ENCODE data around the gene SPG7. TPM values are rescaled to one million over a fixed set of nuclear protein-coding genes. Genes with fewer than 3 reads are reported as not detected.

The SPG7 gene
- total and polyA plus RNA-seq, 3 experiments from 2014 or later = 48.2 to 79.5 (median 77.4) TPM

- Histone ChIP-seq H3K27ac (ENCODE audit: low read depth, low read length) (no peak overlapping the region), H3K9me3 (ENCODE audit: low read length) (no peaks in the 10 kb centered on the region), H3K36me3 (ENCODE audit: insufficient read depth, low read length) (no peaks in the 10 kb centered on the region), H3K27me3 (ENCODE audit: insufficient read depth, low read length, poor library complexity, severe bottlenecking) (no peaks in the 10 kb centered on the region), H3K4me3 (ENCODE audit: low read length) (no peak overlapping the region), H3K4me1 (ENCODE audit: insufficient read depth, low read length) (peaks cover 17% of the 10 kb centered on the region)
- Mint-ChIP-seq H3K27me3 (no peaks in the 10 kb centered on the region), H3K4me1 (peaks cover 9 to 10% (median 9%) of the 10 kb centered on the region in 3 donors), H3K27ac (peak overlapping the region in 1 of 8 donors; percentile 27), H3K4me3 (no peak overlapping the region), H3K36me3 (peaks cover 0 to 76% (median 7%) of the 10 kb centered on the region in 3 donors), H3K9me3 (no peaks in the 10 kb centered on the region)
- no peak for DNase-seq
- ChIA-PET CTCF (no interaction called here), POLR2A (no interaction called here)
Measured at GRCh38 chr16:89550421-89551007, 42.3 kb downstream of the SPG7 start.

- H3K27me3 ChIP-seq (ENCODE audit: insufficient read depth, low read length, poor library complexity, severe bottlenecking) = no peaks in the 10 kb centered on the region
- Mint-ChIP-seq H3K27me3 (no peaks in the 10 kb centered on the region), H3K4me1 (peaks cover 12 to 22% (median 12%) of the 10 kb centered on the region in 3 donors), H3K9me3 (no peaks in the 10 kb centered on the region), H3K36me3 (peaks cover 0 to 81% (median 6%) of the 10 kb centered on the region in 3 donors), H3K4me3 (no peak overlapping the region), H3K27ac (peak overlapping the region in 1 of 8 donors; percentile 50)
- H3K4me3 ChIP-seq (ENCODE audit: low read length) = no peak overlapping the region
- peaks cover 20% of the 10 kb centered on the region for H3K4me1 ChIP-seq (ENCODE audit: insufficient read depth, low read length)
- H3K9me3 ChIP-seq (ENCODE audit: low read length) = no peaks in the 10 kb centered on the region
- DNase-seq = no peak
- no peaks in the 10 kb centered on the region for H3K36me3 ChIP-seq (ENCODE audit: insufficient read depth, low read length)
- H3K27ac ChIP-seq (ENCODE audit: low read depth, low read length) = no peak overlapping the region
- POLR2A ChIA-PET = no interaction called here
- CTCF ChIA-PET = no interaction called here
Measured at GRCh38 chr16:89552329-89552728, 44.1 kb downstream of the SPG7 start.

- Mint-ChIP-seq H3K27me3 (no peaks in the 10 kb centered on the region), H3K4me3 (no peak overlapping the region), H3K36me3 (peaks cover 0 to 81% (median 6%) of the 10 kb centered on the region in 3 donors), H3K9me3 (no peaks in the 10 kb centered on the region), H3K4me1 (peaks cover 16 to 28% (median 16%) of the 10 kb centered on the region in 3 donors), H3K27ac (no peak overlapping the region)
- ChIA-PET POLR2A (no interaction called here), CTCF (no interaction called here)
- H3K27me3 ChIP-seq (ENCODE audit: insufficient read depth, low read length, poor library complexity, severe bottlenecking) = no peaks in the 10 kb centered on the region
- no peak overlapping the region for H3K4me3 ChIP-seq (ENCODE audit: low read length)
- no peak for DNase-seq
- peaks cover 21% of the 10 kb centered on the region for H3K4me1 ChIP-seq (ENCODE audit: insufficient read depth, low read length)
- no peak overlapping the region for H3K27ac ChIP-seq (ENCODE audit: low read depth, low read length)
- no peaks in the 10 kb centered on the region for H3K9me3 ChIP-seq (ENCODE audit: low read length)
- H3K36me3 ChIP-seq (ENCODE audit: insufficient read depth, low read length) = no peaks in the 10 kb centered on the region
Measured at GRCh38 chr16:89552913-89553312, 44.7 kb downstream of the SPG7 start.

- Mint-ChIP-seq H3K27ac (no peak overlapping the region), H3K4me1 (peaks cover 14 to 25% (median 14%) of the 10 kb centered on the region in 3 donors), H3K36me3 (peaks cover 0 to 73% (median 6%) of the 10 kb centered on the region in 3 donors), H3K4me3 (no peak overlapping the region), H3K27me3 (no peaks in the 10 kb centered on the region), H3K9me3 (no peaks in the 10 kb centered on the region)
- no peaks in the 10 kb centered on the region for H3K27me3 ChIP-seq (ENCODE audit: insufficient read depth, low read length, poor library complexity, severe bottlenecking)
- no peak overlapping the region for H3K27ac ChIP-seq (ENCODE audit: low read depth, low read length)
- DNase-seq = no peak
- CTCF ChIA-PET = no interaction called here
- no peak overlapping the region for H3K4me3 ChIP-seq (ENCODE audit: low read length)
- H3K9me3 ChIP-seq (ENCODE audit: low read length) = no peaks in the 10 kb centered on the region
- H3K36me3 ChIP-seq (ENCODE audit: insufficient read depth, low read length) = no peaks in the 10 kb centered on the region
- peaks cover 15% of the 10 kb centered on the region for H3K4me1 ChIP-seq (ENCODE audit: insufficient read depth, low read length)
- POLR2A ChIA-PET = interaction anchor here (0.5 kb wide), 1 partner anchor 14 kb away, joined by 3 read pairs; no protein-coding TSS in a partner anchor
Measured at GRCh38 chr16:89553733-89554132, 45.5 kb downstream of the SPG7 start.

- DNase-seq = no peak
- H3K4me1 ChIP-seq (ENCODE audit: insufficient read depth, low read length) = peaks cover 11% of the 10 kb centered on the region
- Mint-ChIP-seq H3K27ac (no peak overlapping the region), H3K27me3 (no peaks in the 10 kb centered on the region), H3K4me3 (no peak overlapping the region), H3K36me3 (peaks cover 0 to 67% (median 4%) of the 10 kb centered on the region in 3 donors), H3K9me3 (no peaks in the 10 kb centered on the region), H3K4me1 (peaks cover 8 to 20% (median 10%) of the 10 kb centered on the region in 3 donors)
- no peaks in the 10 kb centered on the region for H3K36me3 ChIP-seq (ENCODE audit: insufficient read depth, low read length)
- H3K9me3 ChIP-seq (ENCODE audit: low read length) = no peaks in the 10 kb centered on the region
- no peak overlapping the region for H3K4me3 ChIP-seq (ENCODE audit: low read length)
- ChIA-PET CTCF (no interaction called here), POLR2A (no interaction called here)
- H3K27me3 ChIP-seq (ENCODE audit: insufficient read depth, low read length, poor library complexity, severe bottlenecking) = no peaks in the 10 kb centered on the region
- H3K27ac ChIP-seq (ENCODE audit: low read depth, low read length) = no peak overlapping the region
Measured at GRCh38 chr16:89554343-89554742, 46.1 kb downstream of the SPG7 start.

GRCh38 chr16:89555265-89555664 is 47.1 kb downstream of the SPG7 start:
- Histone ChIP-seq H3K36me3 (ENCODE audit: insufficient read depth, low read length) (no peaks in the 10 kb centered on the region), H3K4me3 (ENCODE audit: low read length) (no peak overlapping the region), H3K27ac (ENCODE audit: low read depth, low read length) (no peak overlapping the region), H3K27me3 (ENCODE audit: insufficient read depth, low read length, poor library complexity, severe bottlenecking) (no peaks in the 10 kb centered on the region), H3K9me3 (ENCODE audit: low read length) (no peaks in the 10 kb centered on the region), H3K4me1 (ENCODE audit: insufficient read depth, low read length) (peaks cover 4% of the 10 kb centered on the region)
- peaks cover 0 to 67% (median 4%) of the 10 kb centered on the region in 3 donors for H3K36me3 Mint-ChIP-seq
- H3K4me1 Mint-ChIP-seq = peaks cover 13 to 26% (median 13%) of the 10 kb centered on the region in 3 donors
- H3K9me3 Mint-ChIP-seq = no peaks in the 10 kb centered on the region
- ChIA-PET POLR2A (no interaction called here), CTCF (interaction anchor here (0.6 to 1.2 kb wide), 2 partner anchors 10 to 22 kb away, joined by 3 to 4 read pairs; no protein-coding TSS in a partner anchor)
- peak overlapping the region in 1 of 7 donors; percentile 50 for H3K4me3 Mint-ChIP-seq
- H3K27ac Mint-ChIP-seq = no peak overlapping the region
- no peak for DNase-seq
- H3K27me3 Mint-ChIP-seq = no peaks in the 10 kb centered on the region

GRCh38 chr16:89555780-89556179 is 47.6 kb downstream of the SPG7 start:
- CTCF ChIA-PET = interaction anchor here (1.2 kb wide), 1 partner anchor 21 kb away, joined by 3 read pairs; no protein-coding TSS in a partner anchor
- no peak for DNase-seq
- Histone ChIP-seq H3K4me1 (ENCODE audit: insufficient read depth, low read length) (peaks cover 4% of the 10 kb centered on the region), H3K27ac (ENCODE audit: low read depth, low read length) (no peak overlapping the region), H3K9me3 (ENCODE audit: low read length) (no peaks in the 10 kb centered on the region), H3K4me3 (ENCODE audit: low read length) (no peak overlapping the region), H3K36me3 (ENCODE audit: insufficient read depth, low read length) (no peaks in the 10 kb centered on the region), H3K27me3 (ENCODE audit: insufficient read depth, low read length, poor library complexity, severe bottlenecking) (no peaks in the 10 kb centered on the region)
- Mint-ChIP-seq H3K27me3 (no peaks in the 10 kb centered on the region), H3K27ac (peak overlapping the region in 2 of 8 donors; percentile 5 to 26), H3K4me1 (peaks cover 13 to 29% (median 14%) of the 10 kb centered on the region in 3 donors), H3K36me3 (peaks cover 0 to 66% (median 4%) of the 10 kb centered on the region in 3 donors), H3K9me3 (no peaks in the 10 kb centered on the region), H3K4me3 (peak overlapping the region in 2 of 7 donors; percentile 50 to 51)
- POLR2A ChIA-PET = no interaction called here
